Neural progenitor cell (in vitro differentiated cells): ENCODE measurements around the gene GP1BB. TPM values are rescaled to one million over a fixed set of nuclear protein-coding genes. Genes with fewer than 3 reads are reported as not detected.

ENCODE experiments used
- DNase-seq: peaks from one replicate; pipeline ENCODE4 v3.0.0-alpha.2; 2016; ENCODE audit warnings: low spot score
- H2AFZ ChIP-seq: fragments of 200-600 bp; sonication (generic); replicated peaks from 2 replicates; pipeline ENCODE4 v1.6.1; 2016; ENCODE audit warnings: antibody characterized with exemption
- H3F3A ChIP-seq: fragments of 200-600 bp; sonication (generic); 2 replicates; pipeline ENCODE4 v1.6.1; 2016; ENCODE audit warnings: antibody characterized with exemption, low read depth
- H3K27ac ChIP-seq: fragments of 200-600 bp; sonication (generic); 2 replicates; pipeline ENCODE4 v1.5.1; 2016; ENCODE audit warnings: mild to moderate bottlenecking
- H3K27me3 ChIP-seq: fragments of 200-600 bp; sonication (generic); 2 replicates; pipeline ENCODE4 v1.6.1; 2016; ENCODE audit warnings: mild to moderate bottlenecking, moderate library complexity
- H3K36me3 ChIP-seq: fragments of 200-600 bp; sonication (generic); 2 replicates; pipeline ENCODE4 v1.5.1; 2016
- H3K4me1 ChIP-seq: fragments of 200-600 bp; sonication (generic); 2 replicates; pipeline ENCODE4 v1.6.1; 2016; ENCODE audit warnings: mixed run types
- H3K4me2 ChIP-seq: fragments of 200-600 bp; sonication (generic); 2 replicates; pipeline ENCODE4 v1.6.1; 2016
- H3K4me3 ChIP-seq: fragments of 200-600 bp; sonication (generic); 2 replicates; pipeline ENCODE4 v1.5.1; 2016
- H3K79me2 ChIP-seq: fragments of 200-600 bp; sonication (generic); 2 replicates; pipeline ENCODE4 v1.6.1; 2016; ENCODE audit warnings: low read depth
- H3K9ac ChIP-seq: fragments of 200-600 bp; sonication (generic); 2 replicates; pipeline ENCODE4 v1.6.1; 2016
- H3K9me3 ChIP-seq: fragments of 200-600 bp; sonication (generic); 2 replicates; pipeline ENCODE4 v1.5.1; 2016; ENCODE audit warnings: low read depth
- H4K20me1 ChIP-seq: fragments of 200-600 bp; sonication (generic); 2 replicates; pipeline ENCODE4 v1.6.1; 2016; ENCODE audit warnings: low read depth
- H3K27ac Mint-ChIP-seq: 3 replicates; pipeline ENCODE4 v1.8.0; 2021; ENCODE audit warnings: mixed read lengths
- H3K27me3 Mint-ChIP-seq: 2 replicates; pipeline ENCODE4 v1.8.0; 2022; ENCODE audit warnings: low read depth, mild to moderate bottlenecking, inconsistent platforms, moderate library complexity, mixed read lengths; ENCODE audit not compliant: insufficient read depth
- H3K36me3 Mint-ChIP-seq: 3 replicates; pipeline ENCODE4 v1.8.0; 2021; ENCODE audit warnings: mixed read lengths
- H3K4me1 Mint-ChIP-seq: 3 replicates; pipeline ENCODE4 v1.8.0; 2021; ENCODE audit warnings: mixed read lengths
- H3K4me3 Mint-ChIP-seq: 3 replicates; pipeline ENCODE4 v1.8.0; 2021; ENCODE audit warnings: mild to moderate bottlenecking, moderate library complexity, mixed read lengths
- H3K9me3 Mint-ChIP-seq: 3 replicates; pipeline ENCODE4 v1.8.0; 2020; ENCODE audit warnings: mixed read lengths
- EZH2 ChIP-seq: fragments of 200-600 bp; sonication (generic); IDR thresholded peaks from 2 replicates; pipeline ENCODE4 v1.6.1; 2017; ENCODE audit warnings: antibody characterized with exemption, mild to moderate bottlenecking, moderate library complexity
- EZH2phosphoT487 ChIP-seq: fragments of 200-600 bp; sonication (generic); IDR thresholded peaks from 2 replicates; pipeline ENCODE4 v1.6.1; 2017; ENCODE audit warnings: antibody characterized with exemption
- total RNA-seq: library from RNA; depleted of rRNA; stranded (reverse); fragments of >200 nt; gene quantifications from 2 replicates; pipeline ENCODE4 v1.2.3, GENCODE V29; 2015; ENCODE audit warnings: low replicate concordance
- TF ChIP-seq, protein P1 (sequence below): fragments of 200-600 bp; sonication (generic); IDR thresholded peaks from 2 replicates; pipeline ENCODE4 v1.5.1; 2017; ENCODE audit warnings: antibody characterized with exemption, mild to moderate bottlenecking

Gene GP1BB
- total RNA-seq, 1 donor from 2014 or later: not detected

DNA sequence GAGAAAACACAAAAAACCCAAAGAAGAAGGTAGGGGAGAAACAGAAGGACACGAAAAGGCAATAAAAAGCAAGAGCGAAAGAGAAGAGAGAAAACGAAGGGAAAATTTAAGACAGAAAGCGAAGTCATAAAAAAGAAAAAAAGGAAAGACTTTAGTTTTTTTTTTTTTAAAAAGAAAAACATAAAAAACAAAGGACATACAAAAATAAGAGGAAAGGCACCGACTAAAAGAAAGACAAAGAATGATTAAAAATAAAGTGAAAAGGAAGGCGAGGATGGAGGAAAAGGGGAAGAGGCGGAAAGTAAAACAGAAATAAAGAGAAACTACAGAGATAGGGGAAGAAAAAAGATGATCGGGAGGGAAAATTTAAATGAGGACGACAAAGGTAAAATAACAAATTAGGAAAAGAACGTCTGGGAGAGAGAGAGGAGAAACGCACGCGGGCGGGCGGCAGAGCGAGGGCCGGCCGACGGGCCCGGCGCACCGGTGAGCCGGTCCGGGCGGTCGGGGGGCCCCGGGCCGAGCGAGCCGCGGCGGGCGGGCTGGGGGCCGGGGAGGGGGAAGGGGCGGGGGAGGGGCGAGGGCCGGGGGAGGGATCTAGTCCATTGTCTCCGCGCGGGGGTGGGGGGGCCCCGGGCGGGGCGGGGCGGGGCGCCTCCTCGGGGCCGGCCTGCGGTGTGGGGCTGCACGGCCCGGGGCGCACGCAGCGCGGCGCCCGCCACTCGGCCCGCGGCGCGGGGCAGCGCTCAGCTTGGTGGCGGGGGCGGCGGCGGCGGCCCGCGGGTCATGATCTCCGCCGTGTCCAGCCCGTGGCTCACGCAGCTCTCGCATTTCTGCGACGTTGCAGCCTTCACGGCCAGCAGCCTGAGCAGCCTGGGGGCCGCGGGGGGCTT, 37.0 kb downstream of the GP1BB start, which contains the start of gene TBX1:
TBX1 (plus strand) TSS at position 721 of the 893 bp plus-strand sequence; CDS start at position 787, 66 bp downstream.
- Histone ChIP-seq H3K4me2 (peak within 1 kb of the TSS; percentile 71), H3K4me3 (peak within 1 kb of the TSS; percentile 38), H2AFZ (peak within 1 kb of the TSS; percentile 42), H3K36me3 (no peaks in the 10 kb centered on the region), H3K27ac (no peak within 1 kb of the TSS), H3K9ac (no peak within 1 kb of the TSS), H3K27me3 (peaks cover 99% of the 10 kb centered on the region), H4K20me1 (peaks cover 87% of the 10 kb centered on the region), H3K9me3 (no peaks in the 10 kb centered on the region), H3K79me2 (no peaks in the 10 kb centered on the region), H3K4me1 (peaks cover 31% of the 10 kb centered on the region), H3F3A (peaks cover 37% of the 10 kb centered on the region)
- Mint-ChIP-seq H3K27me3 (peaks cover 72% of the 10 kb centered on the region), H3K36me3 (no peaks in the 10 kb centered on the region), H3K9me3 (peaks cover 3% of the 10 kb centered on the region), H3K4me1 (peaks cover 28% of the 10 kb centered on the region), H3K4me3 (peak within 1 kb of the TSS; percentile 81), H3K27ac (no peak within 1 kb of the TSS)
- peak; percentile 36 for DNase-seq
- TF ChIP-seq EZH2 (peak; percentile 23), EZH2phosphoT487 (peak; percentile 96)
- TF ChIP-seq, protein P1, sequence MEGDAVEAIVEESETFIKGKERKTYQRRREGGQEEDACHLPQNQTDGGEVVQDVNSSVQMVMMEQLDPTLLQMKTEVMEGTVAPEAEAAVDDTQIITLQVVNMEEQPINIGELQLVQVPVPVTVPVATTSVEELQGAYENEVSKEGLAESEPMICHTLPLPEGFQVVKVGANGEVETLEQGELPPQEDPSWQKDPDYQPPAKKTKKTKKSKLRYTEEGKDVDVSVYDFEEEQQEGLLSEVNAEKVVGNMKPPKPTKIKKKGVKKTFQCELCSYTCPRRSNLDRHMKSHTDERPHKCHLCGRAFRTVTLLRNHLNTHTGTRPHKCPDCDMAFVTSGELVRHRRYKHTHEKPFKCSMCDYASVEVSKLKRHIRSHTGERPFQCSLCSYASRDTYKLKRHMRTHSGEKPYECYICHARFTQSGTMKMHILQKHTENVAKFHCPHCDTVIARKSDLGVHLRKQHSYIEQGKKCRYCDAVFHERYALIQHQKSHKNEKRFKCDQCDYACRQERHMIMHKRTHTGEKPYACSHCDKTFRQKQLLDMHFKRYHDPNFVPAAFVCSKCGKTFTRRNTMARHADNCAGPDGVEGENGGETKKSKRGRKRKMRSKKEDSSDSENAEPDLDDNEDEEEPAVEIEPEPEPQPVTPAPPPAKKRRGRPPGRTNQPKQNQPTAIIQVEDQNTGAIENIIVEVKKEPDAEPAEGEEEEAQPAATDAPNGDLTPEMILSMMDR: no peak

DNA sequence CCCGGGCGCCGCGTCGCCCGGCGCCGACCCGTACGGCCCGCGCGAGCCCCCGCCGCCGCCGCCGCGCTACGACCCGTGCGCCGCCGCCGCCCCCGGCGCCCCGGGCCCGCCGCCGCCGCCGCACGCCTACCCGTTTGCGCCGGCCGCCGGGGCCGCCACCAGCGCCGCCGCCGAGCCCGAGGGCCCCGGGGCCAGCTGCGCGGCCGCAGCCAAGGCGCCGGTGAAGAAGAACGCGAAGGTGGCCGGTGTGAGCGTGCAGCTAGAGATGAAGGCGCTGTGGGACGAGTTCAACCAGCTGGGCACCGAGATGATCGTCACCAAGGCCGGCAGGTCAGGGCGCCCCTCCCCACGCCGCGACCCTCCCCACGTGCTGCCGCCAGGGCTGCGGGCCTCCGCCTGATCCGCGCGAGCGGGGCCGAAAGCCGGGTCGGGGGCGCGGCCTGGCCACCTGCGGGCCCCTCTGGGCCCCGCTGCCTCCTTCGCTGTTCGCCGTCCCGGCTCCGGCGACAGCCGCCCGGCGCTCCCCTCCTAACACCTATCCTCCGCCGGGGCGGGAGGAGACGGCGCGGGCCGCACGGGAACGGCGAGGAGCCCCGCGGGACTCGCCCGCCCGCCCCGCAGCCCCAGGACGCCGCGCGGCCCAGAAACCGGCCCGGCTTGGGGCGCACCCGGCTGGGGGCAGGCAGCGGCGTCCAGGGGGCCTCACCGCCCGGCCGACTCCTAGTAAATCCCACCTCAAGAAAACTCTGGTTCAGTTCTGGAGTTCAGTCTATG, 37.8 kb downstream of the GP1BB start:
- peaks cover 38% of the 10 kb centered on the region for H3F3A ChIP-seq
- peak overlapping the region; percentile 38 for H3K4me3 ChIP-seq
- peaks cover 26% of the 10 kb centered on the region for H3K4me1 ChIP-seq
- Mint-ChIP-seq H3K4me3 (peak overlapping the region; percentile 81), H3K4me1 (peaks cover 24% of the 10 kb centered on the region), H3K27me3 (peaks cover 68% of the 10 kb centered on the region), H3K27ac (no peak overlapping the region), H3K9me3 (peaks cover 3% of the 10 kb centered on the region), H3K36me3 (no peaks in the 10 kb centered on the region)
- no peaks in the 10 kb centered on the region for H3K79me2 ChIP-seq
- no peak overlapping the region for H3K27ac ChIP-seq
- H3K4me2 ChIP-seq: peak overlapping the region; percentile 71
- no peaks in the 10 kb centered on the region for H3K9me3 ChIP-seq
- no peak for TF ChIP-seq EZH2phosphoT487
- TF ChIP-seq EZH2: no peak
- TF ChIP-seq, protein P1: no peak
- no peaks in the 10 kb centered on the region for H3K36me3 ChIP-seq
- H2AFZ ChIP-seq: peak overlapping the region; percentile 42
- DNase-seq: peak; percentile 61
- H4K20me1 ChIP-seq: peaks cover 84% of the 10 kb centered on the region
- H3K9ac ChIP-seq: no peak overlapping the region
- H3K27me3 ChIP-seq: peaks cover 99% of the 10 kb centered on the region

DNA sequence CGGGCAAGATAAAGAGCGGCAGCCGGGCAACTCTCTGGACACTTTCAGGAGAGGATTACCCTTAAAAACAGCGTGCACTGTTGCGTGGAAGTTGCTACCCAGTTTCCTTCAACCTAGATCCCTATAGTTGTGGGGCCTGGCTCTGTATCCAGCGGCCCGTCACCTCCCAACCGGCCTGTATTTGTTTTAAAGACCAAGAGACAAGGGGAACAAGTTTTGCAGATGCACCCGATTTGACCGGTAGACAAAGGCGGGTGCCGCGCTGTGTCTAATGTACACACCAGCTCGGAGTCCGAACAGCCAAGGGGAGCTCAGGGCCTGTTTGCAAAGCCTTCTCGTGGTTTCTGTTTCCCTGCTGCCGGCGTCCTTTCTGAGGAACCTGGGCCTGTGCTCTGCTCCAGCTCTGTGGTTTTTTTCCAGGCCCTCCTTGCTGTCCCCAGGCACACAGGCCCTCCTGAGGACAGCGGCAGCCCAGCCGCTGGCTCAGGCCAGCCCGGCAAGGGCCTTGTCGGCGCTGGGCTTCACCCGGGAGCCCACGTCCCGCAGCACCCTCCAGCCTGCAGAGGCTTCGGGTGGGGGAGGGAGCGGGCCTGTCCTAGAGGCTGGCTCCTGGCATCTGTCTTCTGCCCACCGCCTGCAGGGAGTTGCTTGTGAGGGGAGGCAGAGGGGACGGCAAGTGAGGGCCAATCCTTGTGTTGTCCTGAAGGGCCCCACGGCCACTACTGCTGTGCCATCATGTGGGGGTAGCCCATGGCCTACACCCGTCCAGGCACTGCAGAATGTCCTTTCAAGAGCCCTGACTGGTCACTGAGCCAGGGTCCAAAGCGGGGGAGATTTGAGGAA, 38.6 kb downstream of the GP1BB start:
- H3K4me3 ChIP-seq: no peak overlapping the region

More for the DNA sequence above, 38.6 kb downstream of the GP1BB start:
- Histone ChIP-seq H3K9ac (no peak overlapping the region), H2AFZ (peak overlapping the region; percentile 42), H3K4me2 (peak overlapping the region; percentile 71), H4K20me1 (peaks cover 83% of the 10 kb centered on the region), H3K79me2 (no peaks in the 10 kb centered on the region), H3K36me3 (no peaks in the 10 kb centered on the region), H3K27ac (no peak overlapping the region), H3K27me3 (peaks cover 99% of the 10 kb centered on the region), H3K9me3 (no peaks in the 10 kb centered on the region), H3F3A (peaks cover 38% of the 10 kb centered on the region), H3K4me1 (peaks cover 21% of the 10 kb centered on the region)
- Mint-ChIP-seq H3K9me3 (peaks cover 3% of the 10 kb centered on the region), H3K27ac (no peak overlapping the region), H3K4me3 (peak overlapping the region; percentile 81), H3K4me1 (peaks cover 22% of the 10 kb centered on the region), H3K27me3 (peaks cover 69% of the 10 kb centered on the region), H3K36me3 (no peaks in the 10 kb centered on the region)
- peak; percentile 61 for DNase-seq
- peak; percentile 100 for TF ChIP-seq EZH2phosphoT487
- peak; percentile 100 for TF ChIP-seq EZH2
- TF ChIP-seq, protein P1: no peak
